ENCODE data around the gene ZMIZ2. TPM values are rescaled to one million over a fixed set of nuclear protein-coding genes. Genes with fewer than 3 reads are reported as not detected.

Gene ZMIZ2
- total and polyA plus RNA-seq, 2 of the 8 experiments (the other 6 are each of a cell fraction or from before 2014, with no cell fraction given), result 24.4 to 66.4 TPM

GRCh38 chr7:44811571-44811970, 62.9 kb downstream of the ZMIZ2 start:
- WGBS, 2 experiments (ENCODE audit: extremely low coverage in 1 of 2, insufficient coverage in 1 of 2, insufficient read length in 1 of 2, insufficient replicate concordance in 2 of 2, low coverage in 1 of 2, low lambda C conversion rate in 2 of 2, missing lambda C conversion rate in 1 of 2), result 92% methylated on average over 6 of the region's 6 CpGs; no CpG with 5 or more reads in 1 of the 2 experiments
- no peak for TF ChIP-seq HDAC2 (IDR thresholded peaks at IDR 0.05; ENCODE audit: borderline replicate concordance in 1 of 2, low read depth in 2 of 2, low read length in 2 of 2)
- TF ChIP-seq BRCA1 (IDR thresholded peaks at IDR 0.05; ENCODE audit: low read depth, low read length), result no peak
- no peak for TF ChIP-seq NRF1 (IDR thresholded peaks at IDR 0.05; ENCODE audit: low read depth, low read length)
- no peak for TF ChIP-seq SIRT6 (IDR thresholded peaks at IDR 0.05; ENCODE audit: low read length)
- no peak for TF ChIP-seq CBX5 (IDR thresholded peaks at IDR 0.05; ENCODE audit: low read depth, low read length)
- TF ChIP-seq CEBPB (IDR thresholded peaks at IDR 0.05; ENCODE audit: low read depth, low read length), result no peak
- no peak for TF ChIP-seq POU5F1 (IDR thresholded peaks at IDR 0.05; ENCODE audit: low read depth, low read length)
- TF ChIP-seq USF2 (IDR thresholded peaks at IDR 0.05; ENCODE audit: low read length), result no peak
- no peak for TF ChIP-seq EP300 (IDR thresholded peaks at IDR 0.05; ENCODE audit: borderline replicate concordance in 1 of 2, low read depth in 2 of 2, low read length in 2 of 2)
- no peak for TF ChIP-seq BCL11A (IDR thresholded peaks at IDR 0.05; ENCODE audit: low read depth in 2 of 2, low read length in 2 of 2)
- no peak for TF ChIP-seq MAFK (IDR thresholded peaks at IDR 0.05; ENCODE audit: low read depth, low read length)
- no peak for TF ChIP-seq ASH2L (IDR thresholded peaks at IDR 0.05; ENCODE audit: low read length)
- no peak for TF ChIP-seq POLR2A (IDR thresholded peaks at IDR 0.05; ENCODE audit: control extremely low read depth in 1 of 2, low read depth in 2 of 2, low read length in 2 of 2)
- no peak for TF ChIP-seq JUND (IDR thresholded peaks at IDR 0.05; ENCODE audit: low read length)

More at GRCh38 chr7:44811571-44811970, 62.9 kb downstream of the ZMIZ2 start:
- Histone ChIP-seq H2BK5ac (ENCODE audit: low read depth, low read length) (no peak overlapping the region), H3K23ac (ENCODE audit: insufficient read length) (no peak overlapping the region), H4K8ac (ENCODE audit: extremely low read depth, insufficient read depth, low read length) (no peak overlapping the region), H3K18ac (ENCODE audit: extremely low read depth, low read length) (no peak overlapping the region), H4K5ac (ENCODE audit: insufficient read length, low read depth, low read length) (no peak overlapping the region), H3K27me3 (replicated peaks in 1 of 4; ENCODE audit: control insufficient read depth in 3 of 4, extremely low read depth in 1 of 4, insufficient read depth in 3 of 4, low read length in 3 of 4) (no peaks in the 10 kb centered on the region), H3K14ac (ENCODE audit: insufficient read length) (no peak overlapping the region), H3K9ac (replicated peaks in 1 of 4; ENCODE audit: extremely low read depth in 1 of 4, low read depth in 3 of 4, low read length in 3 of 4) (no peak overlapping the region), H3K4ac (replicated peaks; ENCODE audit: insufficient read length, low read depth, low read length) (no peak overlapping the region), H4K91ac (replicated peaks; ENCODE audit: insufficient read length, low read length) (no peak overlapping the region), H3K36me3 (ENCODE audit: control insufficient read depth in 2 of 4, insufficient read depth in 4 of 4, low read length in 3 of 4) (no peaks in the 10 kb centered on the region), H3K4me3 (ENCODE audit: extremely low read depth in 1 of 4, insufficient read depth in 2 of 4, low read depth in 3 of 4, low read length in 4 of 4) (no peak overlapping the region), H3K27ac (ENCODE audit: low read depth, low read length) (no peak overlapping the region), H3K56ac (replicated peaks; ENCODE audit: insufficient read length, low read depth, low read length) (no peak overlapping the region), H2AK5ac (ENCODE audit: low read depth, low read length) (no peak overlapping the region), H2BK12ac (ENCODE audit: low read depth, low read length) (no peak overlapping the region), H2BK15ac (ENCODE audit: low read length) (no peak overlapping the region), H3K79me2 (ENCODE audit: control insufficient read depth in 1 of 2, insufficient read depth in 2 of 2, low read length in 2 of 2) (no peaks in the 10 kb centered on the region), H3K9me3 (ENCODE audit: insufficient read depth in 2 of 2, low read depth in 1 of 2, low read length in 1 of 2) (no peaks in the 10 kb centered on the region), H3K79me1 (ENCODE audit: low read depth, low read length) (no peaks in the 10 kb centered on the region), H3K4me1 (replicated peaks in 1 of 4; ENCODE audit: control insufficient read depth in 3 of 4, insufficient read depth in 4 of 4, low read length in 3 of 4) (no peaks in the 10 kb centered on the region), H2BK20ac (ENCODE audit: low read length) (no peak overlapping the region), H2BK120ac (replicated peaks; ENCODE audit: low read depth, low read length) (no peak overlapping the region), H3K4me2 (ENCODE audit: insufficient read depth in 1 of 2, low read depth in 2 of 2, low read length in 2 of 2) (no peak overlapping the region), H4K20me1 (replicated peaks in 1 of 2; ENCODE audit: control insufficient read depth in 1 of 2, insufficient read depth in 2 of 2, low read length in 2 of 2) (no peaks in the 10 kb centered on the region), H3K23me2 (ENCODE audit: low read depth, low read length) (no peaks in the 10 kb centered on the region), H2AFZ (ENCODE audit: low read length) (no peak overlapping the region)
- DNase-seq (ENCODE audit: low read depth in 1 of 2, low spot score in 2 of 2) (no peak), FAIRE-seq (no peak)
- ChIA-PET CTCF (ENCODE audit: partially characterized antibody) (interaction anchor here (1.1 to 1.2 kb wide), 2 partner anchors 8 to 39 kb away, joined by 3 to 4 read pairs; no protein-coding TSS in a partner anchor), POLR2A (ENCODE audit: partially characterized antibody) (interaction anchor here (0.8 to 3.6 kb wide), 8 partner anchors 8 to 70 kb away, joined by 3 to 27 read pairs (median 5); partner anchors contain the start of gene PPIA)

Data from H1 (cell line).